Testis (tissue), 3 donors: ENCODE results near the gene IL7R. TPM values are rescaled to one million over a fixed set of nuclear protein-coding genes. Genes with fewer than 3 reads are reported as not detected.

Experiments
- DNase-seq: peaks from one replicate; pipeline ENCODE4 v3.0.0-alpha.2; 2019
- H3K27ac ChIP-seq, 2 donors: fragments of 200-600 bp; sonication (generic); one replicate each; pipeline ENCODE4 v1.5.1; 2019
- H3K27me3 ChIP-seq: fragments of 200-600 bp; sonication (generic); one replicate; pipeline ENCODE4 v1.5.1; 2019
- H3K36me3 ChIP-seq: fragments of 200-600 bp; sonication (generic); one replicate; pipeline ENCODE4 v1.5.1; 2017; ENCODE audit warnings: low read depth; ENCODE audit errors: missing control alignments
- H3K4me1 ChIP-seq: fragments of 200-600 bp; sonication (generic); one replicate; pipeline ENCODE4 v1.5.1; 2019
- H3K4me3 ChIP-seq, 2 donors: fragments of 200-600 bp; sonication (generic); one replicate each; pipeline ENCODE4 v1.5.1; 2017 to 2019
- H3K9me3 ChIP-seq: fragments of 200-600 bp; sonication (generic); one replicate; pipeline ENCODE4 v1.5.1; 2017
- CTCF ChIP-seq, 3 experiments: fragments of 450-650 bp in 2 of 3; fragments of 200-600 bp in 1 of 3; sonication (generic) in 1 of 3; IDR thresholded peaks; one replicate each; pipeline ENCODE4 v1.5.1; 2016 to 2019; ENCODE audit warnings: antibody characterized with exemption in 3 of 3, mild to moderate bottlenecking in 2 of 3, moderate library complexity in 1 of 3
- POLR2A ChIP-seq: fragments of 450-650 bp; IDR thresholded peaks from one replicate; pipeline ENCODE4 v1.6.1; 2017; ENCODE audit warnings: antibody characterized with exemption, mild to moderate bottlenecking, moderate library complexity
- WGBS, 2 donors: methylation state at CpG; one replicate each; pipeline ENCODE4 v1.1.5; 2018; 5-methylcytosine and 5-hydroxymethylcytosine counted together
- intact Hi-C: fragments of 100-400 bp; cut with DNase I; formaldehyde crosslinking; loops from one replicate; pipeline ENCODE4 v1.15.1; 2023; ENCODE audit warnings: low total_unique reads
- polyA plus RNA-seq: library from polyadenylated mRNA; stranded (reverse); fragments of 350-450 nt; fragmentation: Illumina TruSeq; extraction: RNeasy Lipid Tissue Mini Kit (QIAGEN cat#74804); gene quantifications from one replicate; pipeline ENCODE4 v1.2.3, GENCODE V29; 2014; ENCODE audit warnings: low read depth, low replicate concordance; ENCODE audit not compliant: insufficient read depth
- total RNA-seq, 2 donors: library from RNA; depleted of rRNA; stranded (reverse); fragments of >200 nt; gene quantifications; one replicate each; pipeline ENCODE4 v1.2.3, GENCODE V29; 2016

IL7R gene
- total and polyA plus RNA-seq, 3 donors from 2014 or later = 7.6 to 17.5 (median 12.1) TPM

- 71 to 78% methylated on average over 5 of the region's 5 CpGs for WGBS, 2 donors
- no peaks in the 10 kb centered on the region for H3K27me3 ChIP-seq
Measured at GRCh38 chr5:35921930-35922329, 65.2 kb downstream of the IL7R start.

GRCh38 chr5:35922468-35922867, 65.8 kb downstream of the IL7R start:
- Histone ChIP-seq H3K4me3 (no peak overlapping the region), H3K27me3 (no peaks in the 10 kb centered on the region), H3K27ac (no peak overlapping the region), H3K4me1 (peaks cover 6% of the 10 kb centered on the region), H3K9me3 (no peaks in the 10 kb centered on the region), H3K36me3 (no peaks in the 10 kb centered on the region)
- WGBS, 2 donors = 84 to 87% methylated on average over 7 of the region's 7 CpGs
- TF ChIP-seq CTCF (IDR thresholded peaks at IDR 0.05) = no peak
- no peak for TF ChIP-seq POLR2A
- intact Hi-C loops = loop anchor here (10.0 kb wide), 1 partner anchor 308 kb away; the partner anchor contains the start of gene SPEF2
- DNase-seq = no peak

More at GRCh38 chr5:35921930-35922329, 65.2 kb downstream of the IL7R start:
- H3K4me3 ChIP-seq = no peak overlapping the region
- no peak overlapping the region for H3K27ac ChIP-seq
- H3K36me3 ChIP-seq = no peaks in the 10 kb centered on the region
- TF ChIP-seq CTCF (IDR thresholded peaks at IDR 0.05) (no peak), POLR2A (no peak)
- intact Hi-C loops = loop anchor here (10.0 kb wide), 1 partner anchor 307 kb away; the partner anchor contains the start of gene SPEF2
- peaks cover 6% of the 10 kb centered on the region for H3K4me1 ChIP-seq
- H3K9me3 ChIP-seq = no peaks in the 10 kb centered on the region
- no peak for DNase-seq

- Histone ChIP-seq H3K36me3 (no peaks in the 10 kb centered on the region), H3K4me3 (peak overlapping the region in 1 of 2 donors; percentile 4), H3K9me3 (no peaks in the 10 kb centered on the region), H3K27ac (no peak overlapping the region), H3K27me3 (no peaks in the 10 kb centered on the region), H3K4me1 (peaks cover 6% of the 10 kb centered on the region)
- WGBS, 2 donors = 33 to 38% methylated on average over 10 of the region's 10 CpGs
- no peak for DNase-seq
- intact Hi-C loops = loop anchor here (10.0 kb wide), 1 partner anchor 310 kb away; the partner anchor contains the start of gene SPEF2
- TF ChIP-seq CTCF (IDR thresholded peaks at IDR 0.05) (no peak), POLR2A (no peak)
Measured at GRCh38 chr5:35924122-35924949, 67.6 kb downstream of the IL7R start.

GRCh38 chr5:35924950-35925722, 68.4 kb downstream of the IL7R start:
- Histone ChIP-seq H3K36me3 (no peaks in the 10 kb centered on the region), H3K9me3 (no peaks in the 10 kb centered on the region), H3K4me3 (peak overlapping the region in 1 of 2 donors; percentile 4), H3K4me1 (peaks cover 6% of the 10 kb centered on the region), H3K27me3 (no peaks in the 10 kb centered on the region), H3K27ac (no peak overlapping the region)
- intact Hi-C loops = loop anchor here (5.0 to 10.0 kb wide), 2 partner anchors 148 to 310 kb away; partner anchors contain the start of gene SPEF2
- DNase-seq = peak; percentile 85
- TF ChIP-seq CTCF (IDR thresholded peaks at IDR 0.05) (peak; percentile 21 to 69 (median 65)), POLR2A (no peak)
- WGBS, 2 donors = 13% methylated on average over 16 to 18 of the region's 21 CpGs
